Hindlimb muscle (tissue), 1 donor: ENCODE data around the gene ST3GAL4. TPM values are rescaled to one million over a fixed set of nuclear protein-coding genes. Genes with fewer than 3 reads are reported as not detected.

Experiments used
- DNase-seq: peaks from one replicate; pipeline ENCODE4 v3.0.0-alpha.2; 2013
- polyA plus RNA-seq: library from polyadenylated mRNA; unstranded; fragments of 120-200 nt; gene quantifications from one replicate; pipeline ENCODE4 v1.2.1, GENCODE V29; 2013; ENCODE audit not compliant: insufficient read length

Gene ST3GAL4
- polyA plus RNA-seq, 1 donor: 30.7 TPM

- DNase-seq: no peak
Observed at GRCh38 chr11:126329644-126330211, 25.8 kb upstream of the ST3GAL4 start.

GRCh38 chr11:126331286-126331685, 24.2 kb upstream of the ST3GAL4 start:
- DNase-seq: no peak

DNA sequence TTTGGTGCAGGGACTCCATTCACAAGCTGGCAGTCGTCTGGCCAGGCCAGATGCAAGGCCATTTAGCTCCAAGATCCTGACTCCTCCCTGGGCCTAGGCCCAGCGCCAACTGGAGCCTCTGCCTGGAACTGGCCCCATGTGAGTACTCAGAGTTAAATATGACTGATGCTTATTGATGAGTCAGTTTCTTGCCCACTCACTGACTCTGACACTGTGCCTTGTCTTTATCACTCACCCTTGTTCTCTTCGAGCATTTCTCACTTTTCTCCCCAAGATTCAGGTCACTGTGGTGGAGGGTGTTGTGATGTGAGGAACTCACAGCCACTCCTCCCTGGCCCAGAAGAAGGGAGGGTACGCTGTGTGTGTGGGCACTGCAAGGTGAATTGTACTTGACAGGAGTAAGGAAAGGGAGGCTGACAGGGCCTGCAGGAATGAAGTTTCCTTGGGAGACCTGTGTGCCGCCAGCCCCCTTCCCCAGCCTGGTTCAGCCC, 23.2 kb upstream of the ST3GAL4 start:
- DNase-seq: peak; percentile 47

DNA sequence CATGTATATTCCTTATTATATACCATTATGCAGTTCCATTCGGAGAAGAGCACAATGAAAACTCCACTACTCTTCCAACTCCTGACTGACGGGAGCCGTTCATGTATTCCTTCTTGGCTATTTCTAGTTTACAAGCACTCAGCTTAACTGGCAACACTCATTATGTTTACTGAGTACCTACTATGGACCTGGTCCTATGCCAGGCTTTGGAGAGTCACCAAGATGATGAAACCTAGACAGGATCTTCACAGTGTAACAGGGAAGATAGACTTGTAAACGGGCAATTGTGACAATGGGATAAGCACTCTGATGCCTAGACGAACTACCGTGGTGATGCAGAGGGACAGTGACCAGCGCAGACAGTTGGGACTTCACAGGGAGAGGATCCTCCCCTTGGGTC, 22.3 kb upstream of the ST3GAL4 start:
- no peak for DNase-seq

GRCh38 chr11:126334659-126335462, 20.6 kb upstream of the ST3GAL4 start:
- no peak for DNase-seq

- DNase-seq: no peak
Observed at GRCh38 chr11:126335463-126335760, 20.1 kb upstream of the ST3GAL4 start.

- DNase-seq: no peak
Observed at GRCh38 chr11:126336138-126336541, 19.3 kb upstream of the ST3GAL4 start.

GRCh38 chr11:126336671-126337101, 18.8 kb upstream of the ST3GAL4 start:
- no peak for DNase-seq

GRCh38 chr11:126337126-126337473, 18.4 kb upstream of the ST3GAL4 start:
- DNase-seq: no peak

- DNase-seq: no peak
Observed at GRCh38 chr11:126337474-126338241, 17.8 kb upstream of the ST3GAL4 start.

DNA sequence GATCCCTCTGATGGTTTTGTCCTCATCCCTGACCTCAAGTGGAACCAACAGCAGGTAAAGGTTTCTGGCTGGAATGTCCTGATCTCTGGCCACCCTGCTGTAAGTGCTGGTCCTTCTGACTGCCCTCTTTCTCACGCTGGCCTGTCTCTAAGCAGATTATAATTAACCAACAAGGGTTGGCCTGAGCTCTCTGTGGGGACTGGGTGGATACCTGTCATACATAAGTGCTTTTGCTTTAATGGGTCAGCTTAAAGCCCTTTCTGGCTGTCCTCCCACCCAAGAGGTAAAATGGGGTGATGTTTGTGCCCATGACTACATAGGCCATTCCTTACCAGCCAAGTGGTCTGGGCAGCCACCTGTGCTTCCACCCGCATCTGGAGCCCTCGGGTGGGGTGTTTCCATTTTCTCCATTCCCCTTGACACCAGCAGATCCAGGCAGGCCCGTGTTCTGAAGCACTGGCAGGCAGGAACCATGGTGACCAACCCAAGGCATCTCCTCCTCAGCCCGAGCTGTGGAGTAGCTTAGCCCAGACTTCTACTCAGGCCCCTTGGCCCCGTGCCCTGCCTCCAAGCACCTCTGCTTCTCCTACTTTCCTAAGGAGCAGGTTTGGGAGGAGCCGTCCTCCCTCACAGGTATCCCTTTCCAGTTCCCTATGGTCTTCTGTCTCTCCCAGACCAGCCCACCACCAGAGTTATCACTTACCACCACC, 17.0 kb upstream of the ST3GAL4 start:
- no peak for DNase-seq

DNA sequence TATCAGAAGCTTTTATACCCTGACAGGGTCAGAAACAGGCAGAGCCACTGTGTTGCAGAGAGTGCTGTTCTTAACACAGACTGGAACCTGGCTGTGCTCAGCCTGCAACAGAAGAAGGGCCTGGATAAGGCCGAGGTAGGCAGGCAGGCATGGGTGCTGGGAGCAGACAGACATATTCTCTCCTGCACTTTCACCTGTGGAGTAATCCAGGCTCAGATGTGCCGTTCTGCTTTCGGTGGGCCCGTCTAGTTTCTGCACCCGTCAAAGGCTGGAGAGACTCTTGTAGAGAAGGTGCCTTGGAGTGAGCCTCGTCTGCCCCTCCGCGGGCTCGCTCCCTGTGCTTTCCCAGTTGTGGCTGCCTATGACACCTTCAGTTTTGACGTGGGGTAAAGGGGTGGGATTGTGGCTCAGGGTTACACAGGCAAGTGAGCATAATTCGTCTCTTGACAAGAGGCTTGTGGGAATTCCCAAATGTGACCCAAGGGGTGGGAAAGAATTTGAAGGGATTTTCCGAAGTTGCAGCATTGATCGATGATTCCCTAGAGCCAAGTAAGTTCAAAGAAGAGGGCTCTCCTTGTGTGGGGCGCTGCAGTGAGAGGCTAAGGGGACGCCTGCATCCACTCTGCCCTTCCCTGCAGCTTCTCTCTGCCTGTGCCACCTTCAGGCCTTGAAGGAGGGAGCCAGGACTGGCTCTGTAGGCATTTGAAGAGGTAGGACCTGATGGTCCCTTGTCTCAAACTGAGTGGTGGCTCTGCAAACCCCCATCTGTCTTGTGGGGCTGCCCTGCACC, 16.2 kb upstream of the ST3GAL4 start:
- no peak for DNase-seq

DNA sequence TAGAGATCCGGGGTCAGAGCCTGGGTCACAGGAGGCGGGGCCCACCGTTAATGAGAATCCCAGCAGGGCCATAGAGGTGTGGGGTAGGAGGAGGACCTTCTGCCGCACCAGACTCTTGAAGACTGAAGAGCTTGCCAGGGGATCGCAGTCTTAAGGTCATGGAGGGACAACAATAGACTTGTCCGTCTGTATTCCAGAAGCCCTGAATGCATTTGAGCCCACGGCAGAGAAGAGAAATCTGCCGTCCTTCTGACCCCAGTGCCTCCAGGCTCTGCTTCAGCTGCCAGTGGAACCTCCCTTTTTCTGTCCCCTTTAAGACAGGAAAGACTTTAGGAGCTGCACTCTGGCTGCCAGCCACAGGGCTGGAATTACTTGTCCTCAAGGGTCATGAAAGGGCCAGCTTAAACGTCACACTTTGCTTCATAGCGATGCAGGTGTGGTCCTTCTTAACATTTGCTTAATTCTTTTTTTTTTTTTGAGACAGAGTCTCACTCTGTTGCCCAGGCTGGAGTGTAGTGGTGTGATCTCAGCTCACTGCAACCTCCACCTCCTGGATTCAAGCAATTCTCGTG, 15.5 kb upstream of the ST3GAL4 start:
- DNase-seq: no peak

DNA sequence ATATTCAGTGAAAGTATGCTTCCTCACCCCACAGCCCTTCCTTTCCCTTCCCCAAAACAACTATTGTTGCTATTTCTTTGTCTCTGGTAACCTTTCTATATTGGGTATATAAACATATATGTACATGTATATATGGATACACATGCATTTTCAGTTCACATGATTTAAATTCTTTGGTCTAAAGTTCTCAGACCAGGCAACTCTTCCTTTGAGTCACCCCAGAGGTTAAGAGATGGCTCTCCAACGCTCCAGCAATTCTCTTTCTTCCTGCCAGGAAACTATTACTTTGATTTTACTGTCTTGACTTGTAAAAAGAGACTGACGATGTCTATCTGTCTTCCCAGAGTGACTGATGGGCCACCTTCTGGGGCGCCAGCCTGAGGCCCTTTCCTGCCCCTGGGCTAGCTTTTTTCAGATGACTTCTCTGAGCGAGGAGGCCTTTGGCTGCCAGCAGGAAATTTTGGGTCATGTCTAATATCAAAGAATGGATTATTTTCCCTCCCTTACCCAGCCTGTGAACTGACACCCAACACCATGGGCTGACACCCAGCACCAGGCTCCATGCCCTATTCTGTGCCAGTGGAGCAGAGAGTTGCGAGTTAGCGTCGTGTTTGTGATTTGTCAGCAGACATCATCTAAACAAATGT, 14.4 kb upstream of the ST3GAL4 start:
- DNase-seq: no peak

DNA sequence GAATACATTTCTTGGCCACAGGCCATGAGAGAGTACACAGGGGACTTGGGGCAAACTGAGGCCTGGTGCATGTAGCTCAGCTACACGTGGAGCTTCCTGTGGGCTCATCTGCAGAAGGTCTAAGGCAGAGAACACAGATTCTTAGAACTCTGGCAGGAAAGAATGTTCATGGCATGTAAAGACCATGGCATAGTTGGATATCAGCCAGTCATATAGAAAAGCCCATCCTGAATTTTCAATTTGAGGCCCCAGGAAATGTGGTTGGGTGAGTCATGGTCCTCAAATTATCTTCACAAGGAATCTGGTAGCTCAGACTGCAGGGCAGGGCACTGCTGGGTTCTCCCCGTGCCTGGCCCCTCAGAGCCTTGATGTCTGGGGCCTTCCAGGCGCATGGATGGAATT, 13.7 kb upstream of the ST3GAL4 start:
- no peak for DNase-seq

DNA sequence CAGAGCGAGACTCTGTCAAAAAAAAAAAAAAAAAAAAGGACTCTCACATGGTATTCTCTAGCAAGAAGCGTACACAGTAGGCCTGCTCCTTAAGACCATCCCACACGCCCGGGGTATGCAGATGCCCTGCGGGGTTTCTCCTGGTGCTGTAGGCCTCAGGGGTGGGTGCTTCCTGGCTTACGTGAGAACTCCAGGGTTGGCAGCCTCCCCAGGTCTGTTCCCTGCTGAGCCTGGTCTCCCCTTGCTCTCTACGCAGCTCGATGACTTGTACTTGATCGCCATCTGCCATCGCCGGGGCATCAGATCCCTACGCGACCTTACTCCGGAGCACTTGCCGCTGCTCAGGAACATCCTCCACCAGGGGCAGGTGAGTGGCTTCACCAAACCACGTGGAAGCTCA, 12.4 kb upstream of the ST3GAL4 start:
- DNase-seq: no peak

DNA sequence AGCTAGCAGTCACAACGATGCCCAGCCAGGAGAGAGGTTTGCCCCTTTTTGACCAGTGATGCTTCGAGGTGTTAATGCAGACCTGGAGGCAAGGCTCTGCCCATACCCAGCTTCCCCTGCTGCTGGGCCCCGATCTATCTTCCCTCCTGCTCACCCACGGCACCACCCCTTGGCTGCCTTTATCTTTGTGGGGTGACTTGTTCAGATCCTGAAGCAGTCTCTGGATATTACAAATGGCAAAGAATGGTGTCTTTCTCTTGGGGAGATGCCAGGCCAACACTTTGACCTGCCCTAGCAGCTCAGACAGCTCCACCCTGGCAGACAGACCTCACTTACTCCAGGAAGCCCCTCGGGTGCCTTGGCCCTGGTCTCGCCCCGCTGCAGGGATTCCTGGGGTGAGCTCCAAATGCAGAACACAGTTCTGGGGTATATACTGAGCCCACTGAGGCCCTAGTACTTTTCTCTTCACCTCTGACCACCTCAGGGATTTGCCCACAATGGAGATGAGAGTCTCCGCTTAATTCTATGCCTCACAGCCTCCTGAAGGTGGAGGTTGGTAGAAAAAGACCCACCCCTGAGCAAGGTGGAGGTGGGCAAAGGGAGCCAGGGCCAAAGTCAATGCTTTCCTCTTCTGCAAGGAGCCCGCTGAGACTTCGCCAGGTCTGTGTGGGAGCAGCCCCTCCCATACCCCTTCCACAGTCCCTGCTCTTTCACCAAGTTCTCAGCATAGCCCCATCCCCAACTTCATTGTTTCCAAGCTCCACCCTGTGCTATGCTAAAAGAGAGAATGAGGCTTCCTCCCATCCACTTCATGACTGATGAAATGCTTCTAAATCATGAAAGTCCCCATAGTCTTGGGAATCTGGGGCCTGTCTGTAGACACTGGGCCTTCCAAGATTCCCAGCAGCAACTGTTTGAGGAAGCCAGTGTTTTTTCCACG, 11.1 kb upstream of the ST3GAL4 start:
- no peak for DNase-seq

DNA sequence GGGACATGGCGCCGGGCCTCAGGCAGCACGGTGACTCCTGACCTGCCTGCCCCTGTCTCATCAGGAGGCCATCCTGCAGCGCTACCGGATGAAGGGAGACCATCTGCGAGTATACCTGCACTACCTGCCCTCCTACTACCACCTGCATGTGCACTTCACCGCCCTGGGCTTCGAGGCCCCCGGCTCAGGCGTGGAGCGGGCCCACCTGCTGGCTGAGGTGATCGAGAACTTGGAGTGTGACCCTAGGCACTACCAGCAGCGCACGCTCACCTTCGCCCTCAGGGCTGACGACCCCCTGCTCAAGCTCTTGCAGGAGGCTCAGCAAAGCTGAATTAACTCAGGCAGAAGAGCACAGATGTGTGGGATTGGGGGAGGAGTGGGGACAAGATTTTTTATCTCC, 10.2 kb upstream of the ST3GAL4 start:
- no peak for DNase-seq

DNA sequence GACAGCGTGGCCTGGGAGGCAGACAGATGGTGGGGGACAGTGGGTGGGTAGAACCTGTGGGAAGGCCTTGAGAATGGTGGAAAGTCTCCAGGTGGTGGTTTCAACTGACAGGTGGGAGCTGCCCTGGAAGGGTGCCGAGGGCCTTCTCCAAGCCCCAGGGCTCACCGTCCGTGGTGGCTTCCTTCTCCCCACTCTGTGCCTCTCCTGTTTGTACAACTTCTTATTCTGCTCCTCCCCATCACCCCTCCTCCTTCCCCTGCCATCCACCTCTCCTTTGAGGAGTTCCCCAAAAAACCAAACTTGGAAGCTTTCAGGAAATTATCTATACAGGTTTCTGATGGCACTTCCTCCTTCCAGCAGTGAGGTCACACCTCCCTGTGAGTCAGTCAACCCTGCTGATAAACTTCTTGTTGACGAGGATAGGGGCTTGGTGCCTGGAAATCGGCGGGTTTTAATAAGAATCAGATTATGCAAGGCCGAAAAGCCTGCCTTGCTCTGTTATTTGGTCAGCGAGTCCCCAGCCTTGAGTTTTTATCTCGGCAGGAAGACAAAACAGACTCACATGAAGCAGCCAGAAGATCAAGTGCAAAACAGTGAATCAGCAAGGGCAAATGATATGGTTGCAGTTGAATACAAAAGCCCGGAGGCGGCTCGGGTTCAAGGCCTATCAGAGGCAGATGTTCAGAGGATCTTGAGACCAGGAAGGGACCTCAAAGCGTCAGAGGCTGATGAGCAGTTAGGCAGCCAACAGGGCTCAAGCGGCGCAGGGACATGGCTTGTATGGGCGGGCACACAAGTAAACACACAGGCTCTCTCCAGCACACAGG, 9.5 kb upstream of the ST3GAL4 start:
- DNase-seq: no peak
